Panc1 (cell line): Measurements from ENCODE around the gene PADI6. TPM values are rescaled to one million over a fixed set of nuclear protein-coding genes. Genes with fewer than 3 reads are reported as not detected.

ENCODE experiments used
- ATAC-seq: fragments of 200-7000 bp; cut with Tn5 transposase; 2 replicates; pipeline ENCODE4 v1.9.1; 2020; ENCODE audit warnings: mild to moderate bottlenecking, moderate library complexity
- BruUV-seq: library from RNA; stranded (reverse); fragments of 400-500 nt; replicated peaks from 2 replicates; lab custom pipeline; 2021; lab: Mats Ljungman, UMichigan
- CTCF ChIA-PET: fragments of 300-600 bp; sonication (Branson Sonifier 250); formaldehyde crosslinking; loops from one replicate; lab custom pipeline; 2022; ENCODE audit warnings: antibody characterized with exemption; lab: Charles Lee
- POLR2A ChIA-PET: fragments of 300-600 bp; sonication (Branson Sonifier 250); formaldehyde crosslinking; loops from one replicate; lab custom pipeline; 2022; ENCODE audit warnings: antibody characterized with exemption; lab: Charles Lee
- DNase-seq: peaks from one replicate; pipeline ENCODE4 v3.0.0-alpha.2; 2010; ENCODE audit warnings: low read depth, low spot score
- H3K27ac ChIP-seq: 2 replicates; pipeline ENCODE4 v1.5.1; 2011; ENCODE audit warnings: mild to moderate bottlenecking, low read length, inconsistent platforms
- H3K27me3 ChIP-seq: fragments of 200-500 bp; sonication (Bioruptor generic); 2 replicates; pipeline ENCODE4 v1.6.0; 2014; ENCODE audit warnings: low read length, inconsistent platforms; ENCODE audit not compliant: control insufficient read depth, insufficient read depth
- H3K36me3 ChIP-seq: fragments of 200-500 bp; sonication (Bioruptor generic); 2 replicates; pipeline ENCODE4 v1.5.1; 2014; ENCODE audit warnings: inconsistent platforms, mild to moderate bottlenecking, low read length, moderate library complexity; ENCODE audit not compliant: control insufficient read depth, insufficient read depth
- H3K4me1 ChIP-seq: 2 replicates; pipeline ENCODE4 v1.5.1; 2011; ENCODE audit warnings: inconsistent platforms, mild to moderate bottlenecking, low read length, moderate library complexity; ENCODE audit not compliant: control insufficient read depth, insufficient read depth
- H3K4me3 ChIP-seq, 2 experiments: 2 replicates each; pipeline ENCODE4 v1.5.1; 2011 to 2012; ENCODE audit warnings: low read depth in 2 of 2, low read length in 2 of 2, mild to moderate bottlenecking in 2 of 2, inconsistent platforms in 1 of 2, moderate library complexity in 1 of 2
- H3K9me3 ChIP-seq: fragments of 200-500 bp; sonication (Bioruptor generic); 2 replicates; pipeline ENCODE4 v1.5.1; 2014; ENCODE audit warnings: low read depth, mild to moderate bottlenecking, inconsistent platforms, low read length, moderate library complexity; ENCODE audit not compliant: control insufficient read depth, insufficient read depth
- POLR2AphosphoS5 ChIP-seq: IDR thresholded peaks from 2 replicates; pipeline ENCODE4 v1.6.1; 2012; ENCODE audit warnings: mild to moderate bottlenecking, low read depth, low read length, moderate library complexity
- REST ChIP-seq, 2 experiments: IDR thresholded peaks; 2 replicates each; pipeline ENCODE4 v1.6.1; 2011 to 2012; ENCODE audit warnings: low read depth in 2 of 2, control low read depth in 1 of 2, low read length in 1 of 2, mild to moderate bottlenecking in 1 of 2, moderate library complexity in 1 of 2; ENCODE audit not compliant: insufficient read depth in 1 of 2
- SIN3A ChIP-seq: IDR thresholded peaks from 2 replicates; pipeline ENCODE4 v1.6.1; 2012; ENCODE audit warnings: low read depth, mild to moderate bottlenecking, low read length, moderate library complexity, borderline replicate concordance; ENCODE audit not compliant: insufficient read depth
- TCF7L2 ChIP-seq: IDR thresholded peaks from 2 replicates; pipeline ENCODE4 v1.6.1; 2011; ENCODE audit warnings: mild to moderate bottlenecking, low read depth, low read length, inconsistent platforms
- in situ Hi-C: cut with HindIII; loops from 2 replicates; pipeline ENCODE4 v1.10.0; 2016; ENCODE audit warnings: low sequenced_read_pairs, low pct_unique_long_range_greater_than_20kb
- intact Hi-C: fragments of 100-400 bp; cut with micrococcal nuclease; formaldehyde crosslinking; loops from one replicate; pipeline ENCODE4 v1.10.0; 2022; ENCODE audit not compliant: unreplicated experiment
- total RNA-seq: library from RNA; stranded (reverse); gene quantifications from one replicate; pipeline ENCODE4 v1.2.1, GENCODE V29; 2021; ENCODE audit not compliant: unreplicated experiment
- TF ChIP-seq, protein P1 (sequence below): fragments of 450-650 bp; IDR thresholded peaks from 2 replicates; pipeline ENCODE4 v1.5.1; 2017; ENCODE audit warnings: mild to moderate bottlenecking

The PADI6 gene
- total RNA-seq, 1 experiment from 2014 or later, result not detected

DNA sequence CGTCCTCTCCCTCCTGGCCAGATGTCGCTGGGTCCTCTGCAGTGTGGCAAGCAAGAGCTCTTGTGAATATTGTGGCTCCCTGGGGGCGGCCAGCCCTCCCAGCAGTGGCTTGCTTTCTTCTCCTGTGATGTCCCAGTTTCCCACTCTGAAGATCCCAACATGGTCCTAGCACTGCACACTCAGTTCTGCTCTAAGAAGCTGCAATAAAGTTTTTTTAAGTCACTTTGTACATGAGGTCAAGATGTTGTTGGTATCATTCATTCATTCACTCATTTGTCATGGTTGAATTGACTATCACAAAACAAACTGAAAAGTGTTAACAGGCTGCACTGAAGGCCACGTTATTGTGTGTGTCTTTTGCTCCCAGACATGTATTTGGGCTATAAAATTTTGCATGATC, 8.2 kb upstream of the PADI6 start:
- H3K36me3 ChIP-seq, result no peaks in the 10 kb centered on the region
- POLR2A ChIA-PET, result no interaction called here
- no peaks in the 10 kb centered on the region for H3K4me1 ChIP-seq
- H3K27ac ChIP-seq, result no peak overlapping the region
- H3K27me3 ChIP-seq, result no peaks in the 10 kb centered on the region
- ATAC-seq (no peak), DNase-seq (no peak)
- no peak for TF ChIP-seq POLR2AphosphoS5
- TF ChIP-seq, protein P1, sequence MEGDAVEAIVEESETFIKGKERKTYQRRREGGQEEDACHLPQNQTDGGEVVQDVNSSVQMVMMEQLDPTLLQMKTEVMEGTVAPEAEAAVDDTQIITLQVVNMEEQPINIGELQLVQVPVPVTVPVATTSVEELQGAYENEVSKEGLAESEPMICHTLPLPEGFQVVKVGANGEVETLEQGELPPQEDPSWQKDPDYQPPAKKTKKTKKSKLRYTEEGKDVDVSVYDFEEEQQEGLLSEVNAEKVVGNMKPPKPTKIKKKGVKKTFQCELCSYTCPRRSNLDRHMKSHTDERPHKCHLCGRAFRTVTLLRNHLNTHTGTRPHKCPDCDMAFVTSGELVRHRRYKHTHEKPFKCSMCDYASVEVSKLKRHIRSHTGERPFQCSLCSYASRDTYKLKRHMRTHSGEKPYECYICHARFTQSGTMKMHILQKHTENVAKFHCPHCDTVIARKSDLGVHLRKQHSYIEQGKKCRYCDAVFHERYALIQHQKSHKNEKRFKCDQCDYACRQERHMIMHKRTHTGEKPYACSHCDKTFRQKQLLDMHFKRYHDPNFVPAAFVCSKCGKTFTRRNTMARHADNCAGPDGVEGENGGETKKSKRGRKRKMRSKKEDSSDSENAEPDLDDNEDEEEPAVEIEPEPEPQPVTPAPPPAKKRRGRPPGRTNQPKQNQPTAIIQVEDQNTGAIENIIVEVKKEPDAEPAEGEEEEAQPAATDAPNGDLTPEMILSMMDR, result no peak
- no peak for TF ChIP-seq REST (IDR thresholded peaks at IDR 0.05; ENCODE audit: insufficient read depth in 1 of 2, low read depth in 2 of 2, low read length in 1 of 2)
- TF ChIP-seq TCF7L2, result no peak
- no peak for TF ChIP-seq SIN3A
- intact Hi-C loops, result no loop called here
- BruUV-seq, result no TSS peak
- no peaks in the 10 kb centered on the region for H3K9me3 ChIP-seq
- no peak overlapping the region for H3K4me3 ChIP-seq
- CTCF ChIA-PET, result no interaction called here
- in situ Hi-C loops, result no loop called here

DNA sequence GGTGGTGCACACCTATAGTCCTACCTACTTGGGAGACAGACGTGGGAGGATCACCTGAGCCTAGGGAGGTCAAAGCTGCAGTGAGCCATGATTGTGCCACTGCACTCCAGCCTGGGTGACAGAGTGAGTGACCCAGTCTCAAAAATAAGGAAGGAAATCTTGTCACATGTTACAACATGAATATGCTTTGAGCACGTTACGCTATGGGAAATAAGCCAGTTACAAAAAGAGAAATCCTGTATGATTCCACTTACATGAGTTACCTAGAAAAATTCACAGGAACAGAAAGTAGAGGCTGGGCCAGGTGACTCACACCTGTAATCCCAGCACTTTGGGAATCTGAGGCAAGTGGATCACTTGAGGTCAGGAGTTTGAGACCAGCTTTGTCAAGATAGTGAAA, 6.7 kb upstream of the PADI6 start:
- ChIA-PET POLR2A (no interaction called here), CTCF (interaction anchor here (0.7 kb wide), 1 partner anchor 30 kb away, joined by 5 read pairs; no protein-coding TSS in a partner anchor)
- no peak for TF ChIP-seq POLR2AphosphoS5
- Histone ChIP-seq H3K9me3 (no peaks in the 10 kb centered on the region), H3K4me1 (peaks cover 2% of the 10 kb centered on the region), H3K4me3 (no peak overlapping the region), H3K27ac (no peak overlapping the region), H3K36me3 (no peaks in the 10 kb centered on the region), H3K27me3 (no peaks in the 10 kb centered on the region)
- intact Hi-C loops (no loop called here), in situ Hi-C loops (no loop called here)
- BruUV-seq, result no TSS peak
- ATAC-seq (no peak), DNase-seq (no peak)

DNA sequence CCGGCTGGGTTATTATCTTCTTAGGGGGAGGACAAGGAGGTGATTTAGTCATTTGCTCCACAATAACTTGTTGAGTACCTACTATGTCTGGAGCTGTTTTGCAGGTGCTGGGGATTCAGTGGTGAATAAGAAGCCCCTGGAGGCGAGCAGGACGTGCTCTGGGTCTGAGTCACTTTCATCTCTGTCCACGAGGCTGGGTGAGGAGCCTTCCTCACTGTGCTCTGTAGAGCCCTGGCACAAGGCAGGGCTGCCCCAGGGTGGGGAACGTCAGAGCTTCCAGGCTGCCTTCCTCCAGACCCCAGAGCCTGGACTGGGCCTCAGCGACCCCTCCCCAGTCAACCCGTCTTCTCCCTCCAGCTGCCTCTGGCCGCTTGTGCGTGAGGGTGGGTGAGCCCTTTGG, 2.5 kb upstream of the PADI6 start:
- H3K27ac ChIP-seq, result no peak overlapping the region
- no peaks in the 10 kb centered on the region for H3K9me3 ChIP-seq
- TF ChIP-seq, protein P1, result no peak
- TF ChIP-seq POLR2AphosphoS5, result no peak
- no peak for TF ChIP-seq SIN3A
- TF ChIP-seq TCF7L2, result no peak
- TF ChIP-seq REST (IDR thresholded peaks at IDR 0.05; ENCODE audit: insufficient read depth in 1 of 2, low read depth in 2 of 2, low read length in 1 of 2), result no peak
- no peak for DNase-seq
- intact Hi-C loops (no loop called here), in situ Hi-C loops (no loop called here)
- ATAC-seq, result peak; percentile 77
- H3K27me3 ChIP-seq, result no peaks in the 10 kb centered on the region
- H3K36me3 ChIP-seq, result no peaks in the 10 kb centered on the region
- ChIA-PET POLR2A (no interaction called here), CTCF (no interaction called here)
- H3K4me3 ChIP-seq, result no peak overlapping the region
- H3K4me1 ChIP-seq, result peaks cover 4% of the 10 kb centered on the region
- BruUV-seq, result no TSS peak
